ENCODE results near the gene FOXL3. TPM values are rescaled to one million over a fixed set of nuclear protein-coding genes. Genes with fewer than 3 reads are reported as not detected.

The FOXL3 gene
- total RNA-seq, 1 donor, result not detected

DNA sequence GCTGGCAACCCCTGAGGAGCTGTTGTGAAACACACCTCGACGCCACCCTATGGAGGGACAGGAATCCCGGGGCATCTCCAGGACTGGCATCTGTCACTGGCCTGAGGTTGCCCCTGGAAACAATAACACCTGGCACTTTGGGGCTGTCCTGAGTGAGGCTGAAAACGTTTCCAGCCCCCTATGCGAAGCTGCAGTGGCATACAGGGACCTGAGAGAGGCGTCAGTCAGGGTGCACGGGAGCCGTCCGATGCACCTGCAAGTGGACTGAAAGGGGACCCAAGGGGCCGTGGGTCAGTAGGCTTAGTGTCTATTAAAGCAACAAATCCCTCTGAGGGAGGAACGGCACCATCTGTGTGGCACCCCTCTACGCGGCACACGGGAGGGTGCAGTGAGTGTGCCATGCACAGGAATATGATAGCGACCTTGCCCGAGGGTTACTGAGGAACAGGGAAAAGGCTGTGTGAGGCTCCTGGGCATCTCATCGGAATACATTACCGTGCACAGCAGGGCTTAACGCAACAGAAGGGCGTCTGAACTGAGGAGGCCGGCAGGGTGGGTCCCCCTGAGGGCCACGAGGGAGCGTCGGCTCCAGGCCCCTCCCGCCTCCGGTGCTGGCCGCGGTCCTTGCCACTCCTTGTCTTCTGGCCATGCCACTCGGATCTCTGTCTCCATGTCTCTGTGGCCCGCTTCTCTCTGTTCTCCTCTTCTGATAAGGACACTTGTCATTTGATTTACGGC, 50.4 kb downstream of the FOXL3 start:
- H3K4me3 ChIP-seq (ENCODE audit: low read depth, low read length), result no peak overlapping the region
- no peak for DNase-seq (ENCODE audit: low read depth)
- TF ChIP-seq, protein P1, sequence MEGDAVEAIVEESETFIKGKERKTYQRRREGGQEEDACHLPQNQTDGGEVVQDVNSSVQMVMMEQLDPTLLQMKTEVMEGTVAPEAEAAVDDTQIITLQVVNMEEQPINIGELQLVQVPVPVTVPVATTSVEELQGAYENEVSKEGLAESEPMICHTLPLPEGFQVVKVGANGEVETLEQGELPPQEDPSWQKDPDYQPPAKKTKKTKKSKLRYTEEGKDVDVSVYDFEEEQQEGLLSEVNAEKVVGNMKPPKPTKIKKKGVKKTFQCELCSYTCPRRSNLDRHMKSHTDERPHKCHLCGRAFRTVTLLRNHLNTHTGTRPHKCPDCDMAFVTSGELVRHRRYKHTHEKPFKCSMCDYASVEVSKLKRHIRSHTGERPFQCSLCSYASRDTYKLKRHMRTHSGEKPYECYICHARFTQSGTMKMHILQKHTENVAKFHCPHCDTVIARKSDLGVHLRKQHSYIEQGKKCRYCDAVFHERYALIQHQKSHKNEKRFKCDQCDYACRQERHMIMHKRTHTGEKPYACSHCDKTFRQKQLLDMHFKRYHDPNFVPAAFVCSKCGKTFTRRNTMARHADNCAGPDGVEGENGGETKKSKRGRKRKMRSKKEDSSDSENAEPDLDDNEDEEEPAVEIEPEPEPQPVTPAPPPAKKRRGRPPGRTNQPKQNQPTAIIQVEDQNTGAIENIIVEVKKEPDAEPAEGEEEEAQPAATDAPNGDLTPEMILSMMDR (IDR thresholded peaks at IDR 0.05; ENCODE audit: insufficient read depth, low read depth, low read length), result no peak

Other genes with a start within 250 kb of the FOXL3 start
- 16.8 and 33.2 TPM in 2 replicates for gene FAM20C, start 97.6 kb upstream of the FOXL3 start, total RNA-seq
- 43.2 and 86.7 TPM in 2 replicates for gene PDGFA, start 229.7 kb downstream of the FOXL3 start, total RNA-seq

All from fibroblast of villous mesenchyme (primary cell).